ENCODE data around the gene SUN2. TPM values are rescaled to one million over a fixed set of nuclear protein-coding genes. Genes with fewer than 3 reads are reported as not detected.

SUN2 gene
- total and polyA plus RNA-seq, 2 of the 8 experiments (the other 6 are each of a cell fraction or from before 2014, with no cell fraction given): 5.1 to 10.5 TPM

GRCh38 chr22:38725900-38726655, 29.7 kb downstream of the SUN2 start (continued):
- TF ChIP-seq BACH1 (IDR thresholded peaks at IDR 0.05; ENCODE audit: low read length) (no peak), NRF1 (IDR thresholded peaks at IDR 0.05; ENCODE audit: low read depth, low read length) (no peak), ZNF274 (IDR thresholded peaks at IDR 0.05; ENCODE audit: borderline replicate concordance, extremely low read depth, low read length) (no peak), ASH2L (IDR thresholded peaks at IDR 0.05; ENCODE audit: low read length) (no peak), MAFK (IDR thresholded peaks at IDR 0.05; ENCODE audit: low read depth, low read length) (no peak), SP2 (IDR thresholded peaks at IDR 0.05; ENCODE audit: low read length) (no peak)
